ENCODE data around the gene PTPN22. TPM values are rescaled to one million over a fixed set of nuclear protein-coding genes. Genes with fewer than 3 reads are reported as not detected.

PTPN22 gene
- total RNA-seq, 1 donor from 2014 or later = 26.1 TPM

DNA sequence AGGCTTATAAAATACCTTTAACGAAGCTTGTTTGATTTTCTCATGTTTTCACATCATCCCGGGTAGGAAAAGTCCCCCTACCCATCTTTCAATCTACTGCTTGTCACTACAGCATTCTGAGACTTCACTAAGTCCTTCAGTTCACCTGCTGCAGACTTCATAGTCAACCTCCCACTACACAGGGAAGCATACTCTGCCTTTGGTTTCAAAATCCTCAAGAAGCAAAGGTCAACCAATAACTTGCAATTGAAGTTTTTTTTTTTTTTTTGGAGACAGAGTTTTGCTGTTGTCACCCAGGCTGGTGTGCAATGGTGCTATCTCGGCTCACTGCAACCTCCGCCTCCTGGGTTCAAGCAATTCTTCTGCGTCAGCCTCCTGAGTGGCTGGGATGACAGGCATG lies 4.7 kb upstream of the PTPN22 start:
- H3K4me3 Mint-ChIP-seq = no peak overlapping the region
- no peak for TF ChIP-seq CTCF (IDR thresholded peaks at IDR 0.05)

GRCh38 chr1:113875714-113876113 lies 4.2 kb upstream of the PTPN22 start:
- ChIA-PET CTCF (interaction anchor here (2.0 kb wide), 1 partner anchor 16 kb away, joined by 5 read pairs; no protein-coding TSS in a partner anchor), POLR2A (interaction anchor here (0.7 to 2.4 kb wide), 5 partner anchors 11 to 160 kb away, joined by 3 to 9 read pairs (median 4); partner anchors contain the start of genes AP4B1, HIPK1 and RSBN1)
- H3K27me3 Mint-ChIP-seq = no peaks in the 10 kb centered on the region
- no peak for DNase-seq
- peaks cover 47% of the 10 kb centered on the region for H3K4me1 Mint-ChIP-seq
- H3K36me3 Mint-ChIP-seq (ENCODE audit: low read depth) = peaks cover 3% of the 10 kb centered on the region
- H3K9me3 Mint-ChIP-seq = no peaks in the 10 kb centered on the region
- no peak for ATAC-seq (ENCODE audit: low read depth)
- no peak for TF ChIP-seq CTCF (IDR thresholded peaks at IDR 0.05)
- intact Hi-C loops (cut with micrococcal nuclease) = no loop called here
- H3K27ac Mint-ChIP-seq = no peak overlapping the region
- H3K4me3 Mint-ChIP-seq = no peak overlapping the region

More for the DNA sequence above, 4.7 kb upstream of the PTPN22 start:
- no peak overlapping the region for H3K27ac Mint-ChIP-seq
- H3K27me3 Mint-ChIP-seq = no peaks in the 10 kb centered on the region
- H3K4me1 Mint-ChIP-seq = peaks cover 43% of the 10 kb centered on the region
- intact Hi-C loops (cut with micrococcal nuclease) = no loop called here
- H3K9me3 Mint-ChIP-seq = no peaks in the 10 kb centered on the region
- ChIA-PET POLR2A (interaction anchor here (0.7 to 2.4 kb wide), 3 partner anchors 28 to 160 kb away, joined by 4 to 9 read pairs (median 6); partner anchors contain the start of genes AP4B1 and HIPK1), CTCF (interaction anchor here (1.1 kb wide), 1 partner anchor 28 kb away, joined by 3 read pairs; the partner anchor contains the start of gene AP4B1)
- peaks cover 3% of the 10 kb centered on the region for H3K36me3 Mint-ChIP-seq (ENCODE audit: low read depth)
- ATAC-seq (ENCODE audit: low read depth) (no peak), DNase-seq (no peak)

GRCh38 chr1:113874012-113874879 lies 2.7 kb upstream of the PTPN22 start:
- ATAC-seq (ENCODE audit: low read depth) = no peak
- POLR2A ChIA-PET = interaction anchor here (0.5 to 1.7 kb wide), 3 partner anchors 15 to 56 kb away, joined by 3 to 9 read pairs (median 8); no protein-coding TSS in a partner anchor

DNA sequence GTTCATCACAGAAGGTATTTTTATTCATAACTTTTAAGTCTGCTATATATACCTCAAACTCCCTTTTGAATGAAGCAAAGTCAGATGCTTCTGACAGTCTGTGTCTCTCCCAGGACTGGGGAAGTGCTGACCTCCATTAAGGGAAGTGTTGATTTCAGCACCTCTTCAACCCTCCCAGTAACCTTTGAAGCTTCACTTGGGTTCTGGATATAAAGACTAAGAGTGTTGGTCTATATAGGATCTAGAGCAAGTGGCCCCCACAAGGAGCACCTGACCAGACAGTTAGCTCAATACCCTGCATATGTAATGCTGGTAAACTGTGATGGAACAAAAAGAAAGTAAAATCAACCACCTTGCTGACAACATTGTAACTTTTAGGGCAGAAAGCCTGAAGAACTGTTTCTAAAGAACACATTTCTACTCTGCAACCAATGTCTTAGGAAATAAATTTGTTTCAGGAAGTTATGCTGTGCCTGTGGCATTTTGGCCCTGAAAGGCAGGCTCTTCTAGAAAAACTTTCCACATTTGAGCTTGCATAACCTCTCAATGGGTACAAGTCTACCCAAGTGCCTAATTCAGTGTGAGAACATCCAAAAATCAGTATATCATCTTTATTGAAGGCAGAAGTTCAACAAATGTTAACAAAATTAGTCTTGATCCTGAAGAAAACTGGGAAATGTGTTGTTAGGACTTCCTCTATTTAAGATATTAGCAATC lies 865 bp upstream of the PTPN22 start:
- Mint-ChIP-seq H3K27ac (peak overlapping the region; percentile 95), H3K4me1 (peaks cover 74% of the 10 kb centered on the region), H3K36me3 (ENCODE audit: low read depth) (peaks cover 8% of the 10 kb centered on the region), H3K4me3 (peak overlapping the region; percentile 85), H3K9me3 (no peaks in the 10 kb centered on the region), H3K27me3 (no peaks in the 10 kb centered on the region)
- ChIA-PET POLR2A (interaction anchor here (0.6 to 1.5 kb wide), 4 partner anchors 10 to 57 kb away, joined by 3 to 6 read pairs (median 4); partner anchors contain the start of genes AP4B1 and HIPK1), CTCF (interaction anchor here (0.9 kb wide), 1 partner anchor 13 kb away, joined by 6 read pairs; no protein-coding TSS in a partner anchor)
- TF ChIP-seq CTCF (IDR thresholded peaks at IDR 0.05) = no peak
- no peak for ATAC-seq (ENCODE audit: low read depth)
- intact Hi-C loops (cut with micrococcal nuclease) = no loop called here
- DNase-seq = no peak

More at GRCh38 chr1:113874012-113874879, 2.7 kb upstream of the PTPN22 start:
- CTCF ChIA-PET = interaction anchor here (0.8 to 2.0 kb wide), 4 partner anchors 15 to 40 kb away, joined by 3 to 5 read pairs (median 4); no protein-coding TSS in a partner anchor
- TF ChIP-seq CTCF (IDR thresholded peaks at IDR 0.05) = no peak
- Mint-ChIP-seq H3K36me3 (ENCODE audit: low read depth) (peaks cover 3% of the 10 kb centered on the region), H3K27me3 (no peaks in the 10 kb centered on the region), H3K4me1 (peaks cover 59% of the 10 kb centered on the region), H3K9me3 (no peaks in the 10 kb centered on the region), H3K27ac (peak overlapping the region; percentile 51), H3K4me3 (no peak overlapping the region)
- DNase-seq = no peak
- intact Hi-C loops (cut with micrococcal nuclease) = loop anchor here (1.0 kb wide), 1 partner anchor 39 kb away; no protein-coding TSS in a partner anchor

All from activated B cell treated with CpG ODN at 0.5 μM for 24 hours (primary cell).